LHCN-M2 (cell line): ENCODE results near the gene VSTM2L. TPM values are rescaled to one million over a fixed set of nuclear protein-coding genes. Genes with fewer than 3 reads are reported as not detected.

Source experiments
- DNase-seq: peaks from one replicate; pipeline ENCODE4 v3.0.0-alpha.2; 2012; ENCODE audit warnings: low read depth
- total RNA-seq: library from RNA; depleted of rRNA; stranded (reverse); fragments of >200 nt; gene quantifications from 2 replicates; pipeline ENCODE4 v1.2.3, GENCODE V29; 2014

Gene VSTM2L
- total RNA-seq, 1 experiment from 2014 or later, result 35.2 TPM

DNA sequence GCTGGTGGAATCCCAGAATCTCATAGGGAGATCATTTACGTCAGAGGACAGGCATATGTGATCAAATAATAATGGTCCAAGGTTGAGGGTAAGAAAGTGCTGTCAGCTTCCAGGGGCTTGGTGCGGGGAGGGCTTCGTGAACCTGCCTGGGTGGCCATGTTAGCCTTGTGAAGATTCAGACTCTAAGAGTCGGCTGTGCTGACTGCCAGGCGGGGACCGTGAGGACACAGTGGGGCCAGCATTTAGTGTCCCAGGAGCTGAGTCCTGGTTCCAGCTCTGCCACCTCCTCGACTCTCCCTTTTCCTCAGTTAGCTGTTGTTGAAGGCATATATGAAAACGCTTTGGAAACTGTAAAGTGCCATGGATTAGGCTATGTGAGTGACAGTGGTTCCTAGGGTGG, 33.5 kb downstream of the VSTM2L start:
- DNase-seq, result no peak

DNA sequence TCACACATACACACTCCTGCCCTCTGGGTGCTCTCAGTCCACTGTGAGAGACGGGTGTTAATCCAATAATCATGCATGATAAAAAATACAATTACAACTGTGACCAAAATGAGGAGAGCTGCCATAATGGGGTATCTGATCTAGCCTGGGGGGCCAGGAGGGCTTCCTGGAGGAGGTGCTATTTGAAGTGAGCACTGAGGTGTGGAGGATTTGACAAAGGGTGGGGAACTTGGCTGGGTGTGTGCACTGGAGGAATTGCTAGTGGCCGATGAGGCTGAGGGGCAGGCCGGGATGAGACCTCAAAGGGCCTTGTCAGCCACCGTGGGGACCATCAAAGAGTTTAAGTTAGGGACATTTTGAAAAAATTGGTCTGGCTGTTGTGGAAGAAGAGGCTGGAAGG, 34.8 kb downstream of the VSTM2L start:
- DNase-seq, result no peak

DNA sequence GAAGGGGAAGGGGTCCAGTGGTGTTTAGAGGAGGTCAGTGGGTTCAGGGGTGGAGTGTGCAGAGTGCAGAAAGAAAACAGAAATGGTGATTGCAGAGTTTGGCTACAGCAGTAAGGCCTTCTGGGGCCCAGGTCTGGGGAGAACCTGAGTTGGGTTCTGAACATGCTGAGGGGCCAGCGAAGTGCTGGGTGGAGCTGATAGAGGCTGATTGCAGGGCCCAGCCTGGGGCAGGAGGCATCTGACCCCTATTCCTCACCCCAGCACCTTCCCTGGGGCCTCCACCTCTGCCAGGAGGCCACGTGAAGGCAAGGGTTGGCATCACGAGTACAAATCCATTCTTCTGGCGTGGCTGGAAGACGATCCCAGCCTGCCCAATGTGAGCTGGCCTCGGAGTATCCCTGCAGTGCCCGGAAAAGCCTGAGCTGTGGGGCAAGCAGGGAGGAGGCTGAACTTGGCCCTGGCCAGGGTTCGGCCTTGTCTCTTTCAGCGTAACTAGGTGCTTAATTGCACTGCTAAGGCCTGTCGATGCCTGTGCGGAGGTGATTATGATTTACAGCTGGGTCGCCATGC, 35.3 kb downstream of the VSTM2L start:
- no peak for DNase-seq

DNA sequence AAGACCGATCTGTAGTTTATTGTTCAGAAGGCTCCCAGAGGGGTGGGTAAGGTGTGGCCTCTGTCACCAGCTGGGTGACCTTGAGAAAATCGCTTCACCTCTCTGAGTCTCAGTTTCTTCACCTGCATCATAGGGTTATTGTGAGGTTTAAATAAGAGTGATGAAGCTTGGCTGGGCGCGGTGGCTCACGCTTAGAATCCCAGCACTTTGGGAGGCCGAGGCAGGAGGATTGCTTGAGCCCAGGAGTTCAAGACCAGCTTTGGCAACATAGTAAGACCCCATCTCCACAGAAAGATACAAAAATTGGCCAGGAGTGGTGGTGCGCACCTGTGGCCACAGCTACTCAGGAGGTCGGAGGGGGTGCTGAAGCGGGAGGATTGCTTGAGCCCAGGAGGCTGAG, 36.0 kb downstream of the VSTM2L start:
- DNase-seq, result no peak

DNA sequence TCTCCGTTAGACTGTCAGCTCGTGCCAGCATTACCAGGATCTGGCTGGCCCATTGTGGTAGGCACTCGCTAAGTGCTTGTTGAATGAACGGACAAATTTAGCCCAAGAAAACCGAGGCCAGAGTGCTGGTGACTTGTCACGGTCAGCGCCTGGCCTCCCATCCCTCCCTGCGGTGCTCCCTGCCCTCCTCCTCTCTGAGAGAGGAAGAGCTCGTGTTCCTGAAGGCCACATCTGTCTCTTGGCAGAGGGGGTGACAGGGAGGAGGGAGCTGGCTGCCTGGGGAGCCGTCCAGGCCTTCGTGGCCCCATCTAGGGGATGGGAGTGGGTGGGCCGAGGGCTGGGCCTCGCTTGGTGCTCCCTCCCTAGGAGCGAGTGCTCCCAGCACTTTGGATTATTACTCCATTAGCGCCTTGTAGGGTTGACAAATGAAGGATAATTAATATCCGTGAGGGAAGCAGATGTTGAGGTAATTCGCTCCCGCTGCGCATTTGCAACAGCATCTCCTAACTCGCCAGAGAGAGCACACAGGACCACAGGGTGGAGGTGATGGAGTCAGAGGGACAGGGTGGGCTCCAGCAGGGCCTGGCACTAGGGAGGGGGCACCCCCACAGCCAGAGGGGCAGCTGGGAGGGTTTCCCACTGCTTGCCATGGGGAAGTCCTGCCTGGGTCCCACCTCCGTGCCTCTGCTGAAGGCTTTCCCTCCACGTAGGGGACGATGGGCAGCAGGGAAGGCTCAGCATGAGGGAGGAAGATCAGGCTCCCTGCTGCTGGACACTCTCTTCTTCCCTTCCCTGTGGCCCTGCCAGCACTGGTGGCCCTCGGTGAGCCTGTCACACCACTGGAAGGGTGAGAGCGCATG, 37.0 kb downstream of the VSTM2L start:
- DNase-seq, result no peak

DNA sequence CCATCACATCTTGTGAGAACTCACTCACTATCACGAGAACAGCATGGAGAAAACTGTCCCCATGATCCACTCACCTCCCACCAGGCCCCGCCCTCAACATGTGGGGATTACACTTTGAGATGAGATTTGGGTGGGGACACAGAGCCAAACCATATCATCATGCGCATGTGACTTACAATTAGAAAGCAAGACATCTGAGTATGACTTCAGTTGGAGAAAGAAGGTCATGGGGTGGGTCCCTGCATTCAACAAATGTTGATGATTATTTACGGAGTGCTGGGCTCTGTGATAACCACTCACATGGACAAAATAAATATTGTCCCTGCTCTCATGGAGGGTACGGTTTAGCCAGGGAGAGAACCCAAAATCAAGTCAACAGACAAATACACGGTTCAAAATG, 37.9 kb downstream of the VSTM2L start:
- no peak for DNase-seq

DNA sequence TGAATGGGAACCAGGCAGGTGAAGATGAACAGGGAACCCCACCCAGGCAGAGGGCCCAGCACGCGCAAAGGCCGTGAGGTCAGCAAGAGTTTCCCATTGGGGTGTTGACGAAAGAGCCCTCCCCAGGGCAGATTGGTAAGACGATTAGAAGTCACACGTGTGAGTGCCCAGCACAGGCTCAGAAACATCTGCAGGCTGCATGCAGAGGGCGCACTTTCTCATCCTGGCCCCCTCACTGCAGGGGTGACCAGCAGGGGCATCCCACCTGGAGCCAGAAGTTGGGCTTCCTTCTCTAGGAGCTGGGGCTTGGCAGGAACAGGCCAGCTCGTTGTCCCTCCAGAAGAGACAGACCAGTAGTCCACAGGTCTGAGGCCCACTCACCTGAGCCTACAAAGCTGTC, 38.4 kb downstream of the VSTM2L start:
- DNase-seq, result no peak

DNA sequence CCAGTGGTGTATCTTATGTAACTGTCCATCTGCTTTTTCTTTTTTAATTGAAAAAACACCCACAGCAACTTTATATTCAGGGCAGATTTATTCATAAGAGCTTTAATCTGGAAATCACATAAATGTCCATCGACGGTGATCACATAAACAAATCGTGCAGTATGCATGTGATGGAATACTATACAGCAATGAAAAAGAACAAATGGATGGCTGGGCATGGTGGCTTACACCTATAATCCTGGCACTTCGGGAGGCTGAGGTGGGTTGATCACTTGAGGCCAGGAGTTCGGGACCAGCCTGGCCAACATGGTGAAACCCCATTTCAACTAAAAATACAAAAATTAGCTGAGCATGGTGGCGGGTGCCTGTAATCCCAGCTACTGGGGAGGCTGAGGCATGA, 39.1 kb downstream of the VSTM2L start:
- no peak for DNase-seq

DNA sequence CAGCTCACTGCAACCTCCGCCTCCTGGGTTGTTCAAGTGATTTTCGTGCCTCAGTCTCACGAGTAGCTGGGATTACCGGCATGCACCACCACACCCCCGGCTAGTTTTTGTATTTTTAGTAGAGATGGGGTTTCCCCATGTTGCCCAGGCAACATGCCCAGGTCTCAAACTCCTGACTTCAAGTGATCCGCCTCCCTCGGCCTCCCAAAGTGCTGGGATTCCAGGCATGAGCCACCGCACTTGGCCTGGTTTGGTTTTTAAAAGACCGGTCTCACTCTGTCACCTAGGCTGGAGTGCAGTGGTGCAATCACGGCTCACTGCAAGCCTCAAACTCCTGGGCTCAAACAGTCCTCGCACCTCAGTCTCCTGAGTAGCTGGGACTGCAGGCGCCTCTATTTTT, 40.1 kb downstream of the VSTM2L start:
- DNase-seq, result no peak

DNA sequence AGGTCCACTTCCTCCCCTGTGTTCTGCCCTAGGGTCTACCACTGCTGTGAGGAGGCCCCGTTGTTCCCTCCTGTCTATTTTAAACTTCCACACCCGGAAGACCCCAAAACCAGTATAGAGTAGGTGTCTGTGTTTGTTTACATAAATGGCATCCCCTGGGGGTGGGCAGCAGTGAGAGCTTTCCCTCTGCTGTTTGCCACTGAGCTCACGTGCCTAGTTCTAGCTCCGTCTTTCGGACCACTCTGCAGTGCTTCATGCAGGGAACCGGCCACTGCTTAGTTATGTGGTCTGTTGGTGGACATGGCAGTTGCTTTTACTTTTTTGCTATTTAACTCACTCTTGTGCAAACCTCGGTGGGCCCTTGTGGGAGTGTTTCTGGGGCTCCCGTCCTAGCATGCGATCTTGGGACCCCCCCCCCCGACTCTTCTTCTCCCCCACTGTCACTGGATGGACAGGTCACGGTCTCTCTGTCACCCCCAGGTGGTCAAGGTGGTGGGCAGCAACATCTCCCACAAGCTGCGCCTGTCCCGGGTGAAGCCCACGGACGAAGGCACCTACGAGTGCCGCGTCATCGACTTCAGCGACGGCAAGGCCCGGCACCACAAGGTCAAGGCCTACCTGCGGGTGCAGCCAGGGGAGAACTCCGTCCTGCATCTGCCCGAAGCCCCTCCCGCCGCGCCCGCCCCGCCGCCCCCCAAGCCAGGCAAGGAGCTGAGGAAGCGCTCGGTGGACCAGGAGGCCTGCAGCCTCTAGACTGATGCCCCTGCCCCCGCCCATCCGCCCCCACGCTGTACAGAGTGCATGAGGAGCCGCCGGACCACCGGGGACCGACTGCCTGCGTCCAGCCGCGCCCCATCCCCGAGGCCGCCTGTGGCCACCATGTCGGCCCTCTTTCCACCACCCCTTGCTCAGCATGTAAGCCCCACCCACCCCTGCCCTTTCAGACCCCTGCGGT, 40.9 kb downstream of the VSTM2L start:
- no peak for DNase-seq

DNA sequence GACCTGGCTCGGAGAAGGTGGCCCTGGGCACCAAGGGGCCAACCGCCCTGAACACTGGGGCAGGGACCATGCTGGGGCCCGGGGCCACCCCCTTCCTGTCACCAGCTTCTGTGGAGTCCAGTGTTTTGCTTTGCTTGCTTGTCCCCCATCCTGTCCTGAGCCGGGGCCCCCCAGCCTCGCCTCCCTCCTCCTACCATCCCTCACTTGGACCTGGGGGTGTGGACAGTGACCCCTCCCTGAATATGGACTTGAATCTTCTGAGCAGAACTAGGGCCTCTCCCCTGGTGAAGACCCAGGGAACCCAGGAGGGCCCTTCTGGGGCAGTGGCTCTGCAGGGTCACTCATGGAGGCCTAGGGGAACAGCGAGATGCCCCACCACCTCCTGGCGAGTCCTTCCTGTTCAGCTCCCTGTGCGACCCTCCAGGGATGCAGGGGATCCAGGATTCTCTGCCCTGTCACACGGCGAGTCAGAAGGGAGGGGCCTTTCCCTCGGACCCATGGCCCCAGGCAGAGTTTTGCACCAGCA, 41.6 kb downstream of the VSTM2L start:
- DNase-seq, result no peak

DNA sequence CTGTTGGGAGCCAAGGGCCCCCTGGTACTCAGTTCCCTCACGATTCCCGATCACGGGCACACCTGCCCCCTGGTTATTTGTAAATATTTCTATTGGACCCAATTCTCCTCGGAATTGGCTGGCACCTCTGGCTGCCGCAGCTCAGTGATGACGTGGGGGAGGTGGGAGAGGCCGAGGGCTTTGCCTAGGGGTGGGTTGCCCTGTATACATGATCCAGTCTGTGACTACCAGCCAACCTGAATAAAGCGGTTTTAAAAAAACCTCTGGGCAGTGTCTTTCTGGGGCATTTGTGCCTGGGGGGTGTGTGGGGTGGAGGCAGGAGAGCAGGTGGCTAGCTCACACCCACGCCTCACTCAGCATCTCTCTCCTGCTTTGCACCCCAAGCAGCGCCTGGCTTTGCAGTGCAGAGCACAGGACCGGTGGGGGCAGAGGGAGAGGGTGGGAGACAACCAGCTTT, 42.2 kb downstream of the VSTM2L start:
- DNase-seq, result no peak

DNA sequence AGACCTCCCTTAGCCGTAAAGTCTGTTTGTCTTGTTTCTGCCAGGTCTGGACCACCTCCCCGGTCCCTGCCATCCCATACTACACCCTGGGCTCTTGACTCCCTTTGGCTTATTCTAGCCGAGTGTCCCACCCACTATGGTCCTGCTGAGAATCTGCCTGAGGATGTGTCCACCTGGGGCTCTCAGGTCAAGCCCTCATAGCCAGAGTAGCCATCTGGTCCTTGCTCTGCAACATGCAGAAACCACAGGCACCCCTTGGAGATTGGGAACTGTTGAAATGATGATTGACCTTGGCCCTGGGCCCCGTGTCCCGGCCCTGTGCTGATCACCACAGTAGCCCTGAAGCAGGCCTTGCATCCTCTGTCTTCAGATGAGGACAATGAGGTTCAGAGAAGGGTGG, 44.0 kb downstream of the VSTM2L start:
- DNase-seq, result no peak

DNA sequence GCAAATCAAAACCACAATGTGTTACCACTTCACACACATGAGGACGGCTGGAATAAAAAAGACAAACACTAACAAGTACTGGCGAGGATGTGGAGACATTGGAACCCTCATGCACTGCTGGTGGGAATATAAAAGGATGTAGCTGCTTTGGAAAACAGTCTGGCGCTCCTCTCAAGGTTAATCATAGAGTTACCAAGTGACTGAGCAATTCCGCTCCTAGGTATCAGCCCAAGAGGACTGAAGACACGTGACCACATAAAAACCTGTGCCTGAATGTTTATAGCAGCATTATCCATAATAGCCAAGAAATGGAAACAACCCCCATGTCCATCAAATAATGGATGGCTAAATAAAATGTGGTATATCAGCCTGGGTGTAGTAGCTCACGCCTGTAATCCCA, 45.0 kb downstream of the VSTM2L start:
- DNase-seq, result no peak

DNA sequence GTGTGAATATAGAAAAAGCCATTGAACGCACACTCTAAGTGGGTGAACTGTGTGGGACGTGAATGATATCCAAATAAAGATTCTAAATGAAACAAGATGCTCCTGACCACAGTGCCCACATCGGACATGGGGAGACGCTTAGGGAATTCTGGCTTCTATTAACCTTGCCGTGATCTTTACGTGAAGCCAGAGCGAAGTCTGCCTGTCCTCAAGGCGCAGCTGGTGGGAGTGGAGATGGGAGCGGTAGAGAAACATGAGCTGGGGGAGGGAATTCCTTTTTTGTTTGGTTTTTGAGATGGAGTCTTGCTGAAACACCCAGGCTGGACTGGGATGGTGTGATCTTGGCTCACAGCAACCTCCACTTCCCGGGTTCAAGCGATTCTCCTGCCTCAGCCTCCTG, 46.0 kb downstream of the VSTM2L start:
- no peak for DNase-seq

DNA sequence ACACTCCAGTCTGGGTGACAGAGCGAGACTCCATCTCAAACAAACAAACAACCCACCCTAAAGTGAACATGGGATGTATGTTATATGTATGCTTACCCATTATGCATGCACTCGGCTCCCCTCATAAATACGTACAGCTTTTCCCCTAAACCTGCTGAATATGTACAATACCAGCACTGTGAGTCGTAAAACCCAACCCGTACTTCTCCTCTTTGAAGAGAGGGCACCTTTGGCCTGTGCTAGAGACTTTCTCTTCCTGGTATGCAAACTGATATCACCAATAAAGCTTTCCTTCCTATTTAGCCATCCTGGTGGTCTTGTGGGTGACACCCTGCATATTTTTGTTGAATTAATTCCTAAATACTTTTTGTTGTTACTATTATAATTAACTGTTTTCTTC, 51.3 kb downstream of the VSTM2L start:
- no peak for DNase-seq

DNA sequence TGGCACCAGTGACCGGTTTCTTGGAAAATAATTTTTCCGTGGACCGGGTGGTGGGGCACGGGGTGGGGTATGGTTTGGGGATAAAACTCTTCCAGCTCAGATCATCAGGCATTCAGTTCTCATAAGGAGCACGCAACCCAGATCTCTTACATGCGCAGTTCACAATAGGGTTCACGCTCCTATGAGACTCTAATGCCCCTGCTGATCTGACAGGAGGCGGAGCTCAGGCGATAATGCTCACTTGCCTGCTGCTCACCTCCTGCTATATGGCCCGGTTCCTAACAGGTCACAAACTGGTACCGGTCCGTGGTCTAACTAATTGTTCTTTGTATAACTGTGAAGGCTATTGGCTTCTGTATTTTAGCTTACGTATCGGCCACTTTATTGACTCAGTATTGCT, 51.7 kb downstream of the VSTM2L start:
- no peak for DNase-seq

DNA sequence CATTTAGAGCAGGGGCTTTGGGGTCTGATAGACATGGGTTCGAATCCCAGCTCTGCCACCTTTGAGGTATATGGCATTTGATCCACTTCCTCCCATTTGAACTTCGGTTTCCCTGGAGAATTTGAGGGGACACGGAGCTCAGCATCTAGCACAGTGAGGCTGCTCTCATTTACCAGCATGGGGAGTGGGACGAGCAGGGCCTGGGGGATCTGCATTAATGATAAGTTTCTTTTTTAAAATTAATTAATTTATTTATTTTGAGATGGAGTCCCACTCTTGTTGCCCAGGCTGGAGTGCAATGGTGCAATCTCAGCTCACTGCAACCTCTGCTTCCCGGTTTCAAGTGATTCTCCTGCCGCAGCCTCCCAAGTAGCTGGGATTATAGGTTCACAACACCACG, 52.6 kb downstream of the VSTM2L start:
- DNase-seq, result no peak

DNA sequence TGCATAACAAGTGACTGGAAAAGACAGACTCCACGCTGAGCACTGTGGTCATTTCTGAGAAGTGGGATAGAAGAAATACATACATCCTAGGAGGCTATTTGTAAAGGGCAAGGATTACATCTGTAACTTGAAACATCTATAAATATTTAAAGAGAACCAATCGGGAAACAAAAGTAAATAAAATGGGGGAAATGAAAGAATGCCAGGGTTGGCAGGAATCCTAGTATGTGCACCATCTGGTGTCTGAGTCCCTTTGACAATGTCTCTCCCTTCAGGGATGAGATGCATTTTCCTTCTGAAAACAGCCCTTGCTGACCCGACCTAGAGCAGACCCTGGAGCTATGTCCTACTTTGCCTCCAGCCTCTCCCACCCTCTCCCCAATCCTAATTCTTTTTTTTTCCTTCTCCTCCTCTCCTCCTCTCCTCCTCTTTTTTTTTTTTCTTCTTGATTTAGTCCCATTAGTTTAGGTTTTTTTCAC, 53.2 kb downstream of the VSTM2L start:
- no peak for DNase-seq

DNA sequence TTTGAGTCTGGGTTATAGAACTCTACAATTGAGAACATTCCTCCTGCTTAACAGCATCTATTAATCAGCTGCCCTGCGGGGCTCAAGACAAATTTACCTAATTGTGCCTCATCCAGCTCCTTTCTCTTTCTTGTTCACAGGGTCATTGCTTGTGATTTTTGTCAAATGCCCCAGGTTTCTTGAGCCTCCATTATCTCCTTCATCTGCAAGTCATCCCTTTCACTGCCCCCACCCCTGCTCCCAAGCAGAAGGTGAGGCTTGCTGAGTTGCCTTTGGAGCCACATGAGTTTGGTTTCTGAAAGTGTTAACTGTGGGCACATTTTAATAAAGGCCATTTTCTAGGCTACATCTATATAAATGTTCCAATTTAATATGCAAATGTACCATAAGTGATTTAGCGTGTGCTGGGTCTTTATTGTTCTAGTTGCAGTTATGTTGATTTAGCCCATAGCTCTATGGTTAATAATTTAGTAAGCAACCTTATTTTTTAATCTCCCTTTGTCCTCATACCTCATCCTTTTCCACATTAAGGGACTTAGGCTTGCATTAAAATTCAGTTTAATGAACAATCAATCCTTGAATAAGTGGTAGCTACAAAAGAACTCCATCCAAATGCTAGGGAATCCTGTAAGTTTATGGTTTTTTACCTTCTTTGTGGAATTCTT, 56.1 kb downstream of the VSTM2L start:
- DNase-seq, result no peak

DNA sequence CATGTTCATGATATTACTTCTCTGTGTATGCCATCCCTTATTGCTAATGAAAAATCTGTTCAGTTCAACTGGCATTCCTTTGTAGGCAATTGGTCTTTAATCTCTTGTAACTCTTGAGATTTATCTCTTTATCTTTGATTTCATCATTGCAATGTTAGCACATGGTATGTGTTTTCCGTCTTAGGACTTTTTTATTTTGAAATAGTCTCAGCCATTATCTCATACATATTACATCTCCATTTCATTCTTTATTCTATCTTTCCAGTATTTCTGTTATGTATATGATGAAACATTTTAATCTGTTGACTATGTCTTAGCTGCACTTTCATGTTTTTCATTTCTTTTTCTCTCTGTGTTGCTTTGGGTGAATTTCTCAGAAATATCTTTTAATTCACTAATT, 58.1 kb downstream of the VSTM2L start:
- no peak for DNase-seq
